SH-SY5Y (cell line): ENCODE measurements around the gene ADCY5.

Experiments
- GATA2 ChIP-seq: IDR thresholded peaks from 2 replicates; pipeline ENCODE4 v1.6.1; 2011; ENCODE audit warnings: mild to moderate bottlenecking, low read depth, low read length
- GATA3 ChIP-seq: IDR thresholded peaks from 2 replicates; pipeline ENCODE4 v1.6.1; 2011; ENCODE audit warnings: low read depth, mild to moderate bottlenecking, low read length, moderate library complexity

DNA sequence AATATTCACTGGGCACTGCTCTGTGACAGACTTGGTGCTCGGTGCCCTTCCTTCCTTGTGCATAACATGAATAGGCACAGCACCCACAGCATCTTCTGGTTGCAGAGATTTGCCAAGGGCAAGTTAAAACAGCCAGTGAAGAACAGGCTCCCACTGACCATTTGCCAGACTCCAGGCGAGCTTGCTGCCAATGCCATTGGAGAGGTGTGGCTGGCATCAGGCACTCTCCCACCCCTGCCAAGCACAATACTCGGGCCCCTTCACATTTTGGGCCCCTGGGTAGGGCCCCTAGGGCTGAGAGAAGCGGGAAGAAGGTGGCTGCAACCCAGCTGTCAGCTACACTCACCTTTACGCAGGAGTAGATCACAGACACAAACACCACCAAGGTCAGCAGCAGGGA is 135.0 kb downstream of the ADCY5 start:
- TF ChIP-seq GATA2, result no peak
- no peak for TF ChIP-seq GATA3
